ENCODE results near the gene LARGE1.

DNA sequence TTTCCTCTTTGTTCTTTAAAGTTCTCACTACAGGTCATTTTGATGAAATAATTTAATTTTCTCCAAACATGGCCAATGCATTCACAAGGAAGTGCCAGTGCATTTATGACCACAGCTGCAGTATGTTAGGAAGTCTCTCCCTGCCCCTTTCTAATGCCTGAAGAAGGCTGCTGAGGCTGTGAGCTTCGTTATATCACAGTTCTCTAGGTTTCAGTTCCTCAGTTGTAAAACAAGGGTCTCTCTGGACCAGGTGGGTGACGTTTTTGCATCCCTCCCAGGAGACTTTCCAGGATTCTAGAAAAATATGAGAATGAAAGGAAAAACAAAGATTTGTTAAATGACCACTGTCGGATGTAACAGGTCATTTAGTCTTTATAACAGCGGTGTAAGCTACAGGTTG is 171.6 kb downstream of the LARGE1 start:
- TF ChIP-seq POLR2AphosphoS5 (IDR thresholded peaks at IDR 0.05; ENCODE audit: low read depth, low read length) (no peak), FOXP2 (optimal IDR thresholded peaks at IDR 0.05; ENCODE audit: borderline replicate concordance, extremely low read depth, extremely low read length, insufficient read depth) (no peak), TAF1 (IDR thresholded peaks at IDR 0.05; ENCODE audit: borderline replicate concordance, insufficient read depth, low read length) (no peak)
- TF ChIP-seq, protein P1, sequence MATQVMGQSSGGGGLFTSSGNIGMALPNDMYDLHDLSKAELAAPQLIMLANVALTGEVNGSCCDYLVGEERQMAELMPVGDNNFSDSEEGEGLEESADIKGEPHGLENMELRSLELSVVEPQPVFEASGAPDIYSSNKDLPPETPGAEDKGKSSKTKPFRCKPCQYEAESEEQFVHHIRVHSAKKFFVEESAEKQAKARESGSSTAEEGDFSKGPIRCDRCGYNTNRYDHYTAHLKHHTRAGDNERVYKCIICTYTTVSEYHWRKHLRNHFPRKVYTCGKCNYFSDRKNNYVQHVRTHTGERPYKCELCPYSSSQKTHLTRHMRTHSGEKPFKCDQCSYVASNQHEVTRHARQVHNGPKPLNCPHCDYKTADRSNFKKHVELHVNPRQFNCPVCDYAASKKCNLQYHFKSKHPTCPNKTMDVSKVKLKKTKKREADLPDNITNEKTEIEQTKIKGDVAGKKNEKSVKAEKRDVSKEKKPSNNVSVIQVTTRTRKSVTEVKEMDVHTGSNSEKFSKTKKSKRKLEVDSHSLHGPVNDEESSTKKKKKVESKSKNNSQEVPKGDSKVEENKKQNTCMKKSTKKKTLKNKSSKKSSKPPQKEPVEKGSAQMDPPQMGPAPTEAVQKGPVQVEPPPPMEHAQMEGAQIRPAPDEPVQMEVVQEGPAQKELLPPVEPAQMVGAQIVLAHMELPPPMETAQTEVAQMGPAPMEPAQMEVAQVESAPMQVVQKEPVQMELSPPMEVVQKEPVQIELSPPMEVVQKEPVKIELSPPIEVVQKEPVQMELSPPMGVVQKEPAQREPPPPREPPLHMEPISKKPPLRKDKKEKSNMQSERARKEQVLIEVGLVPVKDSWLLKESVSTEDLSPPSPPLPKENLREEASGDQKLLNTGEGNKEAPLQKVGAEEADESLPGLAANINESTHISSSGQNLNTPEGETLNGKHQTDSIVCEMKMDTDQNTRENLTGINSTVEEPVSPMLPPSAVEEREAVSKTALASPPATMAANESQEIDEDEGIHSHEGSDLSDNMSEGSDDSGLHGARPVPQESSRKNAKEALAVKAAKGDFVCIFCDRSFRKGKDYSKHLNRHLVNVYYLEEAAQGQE (IDR thresholded peaks at IDR 0.05; ENCODE audit: insufficient read depth in 1 of 2, low read depth in 2 of 2, low read length in 2 of 2): no peak
